ENCODE measurements around the gene EEPD1. TPM values are rescaled to one million over a fixed set of nuclear protein-coding genes. Genes with fewer than 3 reads are reported as not detected.

Gene EEPD1
- total RNA-seq, 1 donor from 2014 or later: 6.5 TPM

GRCh38 chr7:36227223-36227622 lies 74.2 kb downstream of the EEPD1 start:
- peaks cover 2% of the 10 kb centered on the region for H3K9me3 Mint-ChIP-seq
- Histone ChIP-seq H3K27ac (no peak overlapping the region), H3K4me2 (no peak overlapping the region), H3K79me2 (ENCODE audit: low read depth) (no peaks in the 10 kb centered on the region), H3K9ac (no peak overlapping the region), H2AFZ (replicated peaks) (no peak overlapping the region), H3K9me3 (ENCODE audit: low read depth) (no peaks in the 10 kb centered on the region), H3K4me1 (no peaks in the 10 kb centered on the region), H3F3A (ENCODE audit: low read depth) (no peaks in the 10 kb centered on the region), H3K27me3 (no peaks in the 10 kb centered on the region), H3K36me3 (no peaks in the 10 kb centered on the region), H3K4me3 (no peak overlapping the region), H4K20me1 (ENCODE audit: low read depth) (no peaks in the 10 kb centered on the region)
- H3K4me3 Mint-ChIP-seq: no peak overlapping the region
- no peak for DNase-seq (ENCODE audit: low spot score)
- H3K27ac Mint-ChIP-seq: no peak overlapping the region
- peaks cover 4% of the 10 kb centered on the region for H3K4me1 Mint-ChIP-seq
- H3K36me3 Mint-ChIP-seq: no peaks in the 10 kb centered on the region
- TF ChIP-seq EZH2 (IDR thresholded peaks at IDR 0.05): no peak
- TF ChIP-seq CTCF (IDR thresholded peaks at IDR 0.05): no peak
- TF ChIP-seq EZH2phosphoT487 (IDR thresholded peaks at IDR 0.05): no peak
- H3K27me3 Mint-ChIP-seq (ENCODE audit: insufficient read depth, low read depth): peaks cover 8% of the 10 kb centered on the region

- H2AFZ ChIP-seq (replicated peaks): no peak overlapping the region
- H3K4me3 Mint-ChIP-seq: no peak overlapping the region
- H3K9me3 Mint-ChIP-seq: peaks cover 2% of the 10 kb centered on the region
- no peak overlapping the region for H3K4me3 ChIP-seq
- no peak overlapping the region for H3K9ac ChIP-seq
- H3K27me3 ChIP-seq: no peaks in the 10 kb centered on the region
- H3K4me2 ChIP-seq: no peak overlapping the region
- TF ChIP-seq CTCF (IDR thresholded peaks at IDR 0.05) (no peak), EZH2phosphoT487 (IDR thresholded peaks at IDR 0.05) (no peak), EZH2 (IDR thresholded peaks at IDR 0.05) (no peak)
- H3K4me1 ChIP-seq: no peaks in the 10 kb centered on the region
- peaks cover 9% of the 10 kb centered on the region for H3K4me1 Mint-ChIP-seq
- no peak for DNase-seq (ENCODE audit: low spot score)
- no peak overlapping the region for H3K27ac Mint-ChIP-seq
- H3F3A ChIP-seq (ENCODE audit: low read depth): no peaks in the 10 kb centered on the region
- peaks cover 8% of the 10 kb centered on the region for H3K27me3 Mint-ChIP-seq (ENCODE audit: insufficient read depth, low read depth)
- no peaks in the 10 kb centered on the region for H4K20me1 ChIP-seq (ENCODE audit: low read depth)
- no peaks in the 10 kb centered on the region for H3K9me3 ChIP-seq (ENCODE audit: low read depth)
- H3K27ac ChIP-seq: no peak overlapping the region
- H3K36me3 ChIP-seq: no peaks in the 10 kb centered on the region
- H3K79me2 ChIP-seq (ENCODE audit: low read depth): no peaks in the 10 kb centered on the region
- no peaks in the 10 kb centered on the region for H3K36me3 Mint-ChIP-seq
Observed at GRCh38 chr7:36228039-36228438, 75.0 kb downstream of the EEPD1 start.

GRCh38 chr7:36231406-36231805 lies 78.4 kb downstream of the EEPD1 start:
- H3K4me1 Mint-ChIP-seq: peaks cover 8% of the 10 kb centered on the region
- Histone ChIP-seq H3K4me3 (no peak overlapping the region), H3F3A (ENCODE audit: low read depth) (no peaks in the 10 kb centered on the region), H3K79me2 (ENCODE audit: low read depth) (no peaks in the 10 kb centered on the region), H3K36me3 (no peaks in the 10 kb centered on the region), H2AFZ (replicated peaks) (no peak overlapping the region), H4K20me1 (ENCODE audit: low read depth) (no peaks in the 10 kb centered on the region), H3K4me2 (no peak overlapping the region), H3K9me3 (ENCODE audit: low read depth) (no peaks in the 10 kb centered on the region), H3K4me1 (no peaks in the 10 kb centered on the region), H3K27me3 (no peaks in the 10 kb centered on the region), H3K27ac (no peak overlapping the region), H3K9ac (no peak overlapping the region)
- peaks cover 2% of the 10 kb centered on the region for H3K36me3 Mint-ChIP-seq
- no peak for DNase-seq (ENCODE audit: low spot score)
- TF ChIP-seq EZH2 (IDR thresholded peaks at IDR 0.05) (no peak), CTCF (IDR thresholded peaks at IDR 0.05) (no peak), EZH2phosphoT487 (IDR thresholded peaks at IDR 0.05) (no peak)
- H3K4me3 Mint-ChIP-seq: no peak overlapping the region
- H3K27me3 Mint-ChIP-seq (ENCODE audit: insufficient read depth, low read depth): peaks cover 8% of the 10 kb centered on the region
- H3K9me3 Mint-ChIP-seq: peaks cover 3% of the 10 kb centered on the region
- no peak overlapping the region for H3K27ac Mint-ChIP-seq

All from neural progenitor cell (in vitro differentiated cells).